ENCODE measurements around the gene TIMELESS.

DNA sequence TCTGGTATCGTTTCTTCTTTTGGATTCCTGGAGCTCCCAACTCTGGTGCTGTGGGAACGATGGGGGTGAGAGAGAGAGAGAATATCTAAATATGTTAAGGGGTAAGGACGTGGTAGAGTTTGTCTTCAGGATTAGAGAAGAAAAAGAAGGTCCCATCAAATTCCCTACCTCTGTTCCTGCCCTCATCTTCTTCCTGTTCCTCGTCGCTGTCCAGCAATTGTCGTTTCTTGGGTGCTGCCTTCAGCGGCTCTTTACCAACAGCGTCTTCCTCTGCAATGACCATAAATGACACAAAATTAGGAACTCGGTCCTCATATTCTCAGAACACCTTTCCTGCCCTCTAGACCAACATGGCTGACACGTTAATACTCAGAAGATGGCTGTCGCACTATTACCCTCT is 31.5 kb downstream of the TIMELESS start:
- TF ChIP-seq, protein P1, sequence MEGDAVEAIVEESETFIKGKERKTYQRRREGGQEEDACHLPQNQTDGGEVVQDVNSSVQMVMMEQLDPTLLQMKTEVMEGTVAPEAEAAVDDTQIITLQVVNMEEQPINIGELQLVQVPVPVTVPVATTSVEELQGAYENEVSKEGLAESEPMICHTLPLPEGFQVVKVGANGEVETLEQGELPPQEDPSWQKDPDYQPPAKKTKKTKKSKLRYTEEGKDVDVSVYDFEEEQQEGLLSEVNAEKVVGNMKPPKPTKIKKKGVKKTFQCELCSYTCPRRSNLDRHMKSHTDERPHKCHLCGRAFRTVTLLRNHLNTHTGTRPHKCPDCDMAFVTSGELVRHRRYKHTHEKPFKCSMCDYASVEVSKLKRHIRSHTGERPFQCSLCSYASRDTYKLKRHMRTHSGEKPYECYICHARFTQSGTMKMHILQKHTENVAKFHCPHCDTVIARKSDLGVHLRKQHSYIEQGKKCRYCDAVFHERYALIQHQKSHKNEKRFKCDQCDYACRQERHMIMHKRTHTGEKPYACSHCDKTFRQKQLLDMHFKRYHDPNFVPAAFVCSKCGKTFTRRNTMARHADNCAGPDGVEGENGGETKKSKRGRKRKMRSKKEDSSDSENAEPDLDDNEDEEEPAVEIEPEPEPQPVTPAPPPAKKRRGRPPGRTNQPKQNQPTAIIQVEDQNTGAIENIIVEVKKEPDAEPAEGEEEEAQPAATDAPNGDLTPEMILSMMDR (conservative IDR thresholded peaks at IDR 0.05; ENCODE audit: low read depth, low read length) = no peak
- TF ChIP-seq EZH2 (IDR thresholded peaks at IDR 0.05; ENCODE audit: low read length, unreplicated experiment) (no peak), EZH2phosphoT487 (IDR thresholded peaks at IDR 0.05; ENCODE audit: borderline replicate concordance, low read length) (no peak)
